DMS114 treated with DMSO at 0.1 percent for 48 hours (cell line): Measurements from ENCODE around the gene DENND10.
"Not testable (repeated sequence)": the region's sequence is repeated elsewhere in the genome, so short reads cannot be mapped to it uniquely, and the experiment has no call there.

Experiments used
- DNase-seq: peaks from one replicate; lab custom pipeline; 2025; ENCODE audit not compliant: unreplicated experiment; lab: John Stamatoyannopoulos, UW

The DENND10 gene

GRCh38 chr10:119131512-119132240, 27.8 kb downstream of the DENND10 start:
- DNase-seq = no peak

- DNase-seq = no peak
Measured at GRCh38 chr10:119132521-119133345, 28.8 kb downstream of the DENND10 start.

DNA sequence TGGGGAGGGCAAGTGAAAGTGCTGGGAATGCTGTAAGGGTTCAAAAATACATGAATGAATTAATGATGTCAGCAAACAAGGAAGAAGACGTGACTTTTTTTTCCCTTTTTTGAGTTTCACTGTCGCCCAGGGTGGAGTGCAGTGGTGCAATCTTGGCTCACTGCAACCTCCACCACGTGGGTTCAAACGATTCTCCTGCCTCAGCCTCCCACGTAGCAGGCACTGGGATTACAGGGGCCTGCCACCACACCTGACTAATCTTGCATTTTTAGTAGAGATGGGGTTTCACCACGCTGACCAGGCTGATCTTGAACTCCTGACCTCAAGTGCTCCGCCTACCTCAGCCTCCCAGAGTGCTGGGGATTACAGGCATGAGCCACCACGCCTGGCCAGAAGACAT, 30.0 kb downstream of the DENND10 start:
- no peak for DNase-seq

- DNase-seq = no peak
Measured at GRCh38 chr10:119135513-119135881, 31.6 kb downstream of the DENND10 start.

DNA sequence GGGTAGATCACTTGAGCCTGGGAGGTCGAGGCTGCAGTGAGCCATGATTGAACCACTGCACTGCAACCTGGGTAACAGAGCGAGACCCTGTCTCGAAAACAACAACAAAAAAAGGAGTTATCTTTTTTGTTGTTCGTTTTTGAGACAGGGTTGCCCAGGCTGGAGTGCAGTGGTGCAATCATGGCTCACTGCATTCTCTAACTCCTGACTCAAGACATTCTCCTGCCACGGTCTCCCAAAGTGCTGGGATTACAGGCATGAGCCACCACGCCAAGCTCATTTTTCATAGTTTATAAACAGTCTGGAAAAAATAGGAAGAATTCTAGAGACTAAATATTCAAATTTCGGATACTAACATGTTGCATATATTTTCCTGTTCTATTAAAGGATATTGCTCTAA, 32.2 kb downstream of the DENND10 start:
- no peak for DNase-seq

DNA sequence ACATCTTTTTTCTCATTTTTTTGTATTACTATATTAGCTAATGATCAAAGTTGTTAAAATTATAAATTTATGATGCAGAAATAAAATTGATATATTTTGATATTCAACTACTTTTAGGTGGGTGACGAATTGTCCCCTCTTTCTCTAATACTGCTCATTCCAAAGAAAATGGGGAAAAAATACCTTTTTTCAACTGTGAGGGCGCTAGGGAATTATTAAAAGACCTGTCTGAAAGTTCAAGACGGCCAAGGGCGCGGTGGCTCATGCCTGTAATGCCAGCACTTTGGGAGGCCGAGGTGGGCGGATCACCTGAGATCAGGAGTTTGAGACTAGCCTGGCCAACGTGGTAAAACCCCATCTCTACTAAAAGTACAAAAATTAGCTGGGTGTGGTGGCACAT, 34.0 kb downstream of the DENND10 start:
- not testable (repeated sequence) for DNase-seq

DNA sequence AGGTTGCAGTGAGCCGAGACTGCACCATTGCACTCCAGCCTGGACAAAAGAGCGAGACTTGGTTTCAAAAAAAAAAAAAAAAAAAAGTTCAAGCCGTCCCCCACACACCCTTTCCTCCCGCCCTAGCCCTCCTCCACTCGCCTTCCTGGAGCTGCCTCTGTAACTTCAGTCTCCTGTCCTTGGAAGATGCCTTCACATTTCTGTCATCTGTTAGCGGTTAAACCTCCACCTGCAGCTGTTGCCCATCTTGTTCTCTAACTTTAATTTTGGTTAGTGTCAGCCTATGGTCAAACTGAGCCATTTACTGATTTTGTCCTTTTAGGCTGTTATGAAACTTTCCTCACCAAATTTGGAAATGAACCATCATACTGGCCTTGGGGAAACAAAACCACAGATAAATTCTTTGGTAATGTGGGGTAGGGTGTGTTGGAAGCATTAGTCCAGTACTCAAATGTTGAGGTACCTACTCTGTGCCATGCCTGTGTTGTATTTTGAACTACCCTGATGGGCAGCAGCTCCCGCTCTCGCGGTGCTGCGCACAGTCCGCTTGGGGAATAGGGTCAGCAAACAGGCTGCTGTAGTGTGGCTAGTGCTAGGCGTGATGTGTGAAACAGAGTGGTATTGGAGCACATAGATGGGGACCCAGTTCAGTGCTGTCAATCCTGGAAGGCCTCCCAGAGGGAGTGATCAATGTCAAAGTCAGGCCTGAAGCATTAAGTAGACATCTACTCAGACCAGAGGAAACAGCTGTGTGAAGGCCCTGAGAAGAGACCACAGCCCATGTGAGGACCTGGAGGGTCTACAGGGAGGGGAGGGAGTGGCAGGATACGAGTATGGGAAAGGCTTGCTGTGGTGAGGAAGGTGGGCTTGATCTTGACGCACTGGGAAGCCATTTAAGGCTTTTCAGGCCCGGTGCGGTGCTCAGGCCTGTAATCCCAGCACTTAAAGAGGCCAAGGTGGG, 34.7 kb downstream of the DENND10 start:
- DNase-seq = no peak

- no peak for DNase-seq
Measured at GRCh38 chr10:119139464-119140067, 35.7 kb downstream of the DENND10 start.

GRCh38 chr10:119140603-119141245, 36.8 kb downstream of the DENND10 start:
- DNase-seq = no peak

DNA sequence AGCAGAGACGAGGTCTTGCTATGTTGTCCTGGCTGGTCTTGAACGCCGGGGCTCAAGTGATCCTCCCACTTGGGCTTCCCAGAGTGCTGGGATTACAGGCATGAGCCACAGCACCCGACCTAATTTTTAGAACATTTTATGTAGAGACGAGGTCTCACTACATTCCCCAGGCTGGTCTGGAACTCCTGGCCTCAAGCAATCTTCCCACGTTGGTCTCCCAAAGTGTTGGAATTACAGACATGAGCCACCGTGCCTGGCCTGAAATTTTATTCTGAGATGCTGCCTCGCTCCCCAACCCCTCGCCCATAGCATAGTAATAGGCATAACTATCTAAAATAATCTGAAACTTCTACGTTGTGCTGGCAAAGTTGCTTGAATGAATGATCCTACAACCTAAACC, 39.7 kb downstream of the DENND10 start:
- DNase-seq = no peak

GRCh38 chr10:119149157-119149556, 45.2 kb downstream of the DENND10 start:
- no peak for DNase-seq

DNA sequence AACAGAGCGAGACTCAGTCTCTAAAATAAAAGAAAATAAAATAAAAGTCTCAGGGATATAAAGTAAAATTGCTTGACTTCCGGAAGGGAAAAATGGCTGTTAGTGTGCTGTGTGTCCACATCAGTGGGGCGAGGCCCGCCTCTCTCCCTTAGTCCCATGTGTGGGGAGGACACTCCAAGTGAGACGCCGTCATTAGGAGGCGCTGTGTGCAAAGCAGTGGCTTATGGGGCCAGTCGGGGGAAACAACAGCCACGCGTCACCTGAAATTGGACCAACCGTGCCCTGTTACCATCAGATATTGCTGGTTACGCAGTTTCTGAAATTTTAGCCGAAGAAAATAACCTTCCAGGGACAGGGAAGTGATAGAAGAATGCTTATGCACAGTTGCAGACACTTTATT, 45.8 kb downstream of the DENND10 start:
- DNase-seq = no peak

GRCh38 chr10:119151601-119152000, 47.7 kb downstream of the DENND10 start:
- DNase-seq = not testable (repeated sequence)

GRCh38 chr10:119153041-119153440, 49.1 kb downstream of the DENND10 start:
- no peak for DNase-seq

DNA sequence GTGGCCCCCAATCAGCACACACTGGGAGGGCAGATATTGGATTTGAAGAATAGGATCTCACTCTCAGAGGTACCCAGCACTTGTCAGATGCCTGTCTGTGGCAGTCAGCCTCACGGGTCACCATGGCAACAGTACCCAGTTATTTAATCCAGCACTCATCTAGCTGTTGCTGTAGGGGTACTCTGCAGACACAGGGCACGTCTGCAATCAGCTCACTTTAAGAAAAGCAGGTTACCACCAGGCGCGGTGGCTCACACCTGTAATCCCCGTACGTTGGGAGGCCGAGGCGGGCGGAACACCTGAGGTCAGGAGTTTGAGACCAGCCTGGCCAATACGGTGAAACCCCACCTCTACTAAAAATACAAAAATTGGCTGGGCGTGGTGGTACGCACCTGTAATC, 49.7 kb downstream of the DENND10 start:
- no peak for DNase-seq

GRCh38 chr10:119159332-119159731, 55.4 kb downstream of the DENND10 start:
- no peak for DNase-seq

GRCh38 chr10:119161680-119162451, 58.0 kb downstream of the DENND10 start:
- DNase-seq = no peak

DNA sequence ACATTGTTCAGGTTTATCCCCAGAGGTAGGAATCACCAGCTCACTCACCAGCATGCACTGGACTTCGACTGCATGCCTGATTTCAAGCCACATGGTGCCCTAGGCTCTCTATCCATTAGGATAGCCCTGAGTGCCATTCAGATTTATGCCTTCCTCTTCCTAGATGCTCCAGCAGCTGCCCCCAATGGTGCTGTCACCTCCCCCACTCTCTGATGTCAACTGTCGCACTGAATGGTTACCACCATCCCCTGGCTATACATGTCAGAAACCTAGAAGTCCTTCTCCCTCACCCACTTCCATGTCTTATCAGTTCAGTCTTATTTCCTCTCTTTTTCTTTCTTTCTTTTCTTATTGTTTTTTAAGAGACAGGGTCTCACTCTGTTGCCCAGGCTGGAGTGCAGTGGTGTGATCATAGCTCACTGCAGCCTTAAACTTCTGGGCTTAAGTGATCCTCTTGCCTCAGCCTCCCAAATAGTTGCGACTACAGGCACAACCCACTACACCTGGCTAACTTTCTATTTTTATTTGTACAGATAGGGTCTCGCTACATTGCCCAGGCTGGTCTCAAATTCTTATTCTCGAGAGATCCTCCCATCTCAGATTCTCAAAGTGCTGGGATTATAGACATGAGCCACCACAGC, 58.7 kb downstream of the DENND10 start:
- no peak for DNase-seq
